HEK293 (cell line): ENCODE results near the gene MRPL55.

Experiments used
- CTCF ChIA-PET: fragments of 350-600 bp; formaldehyde crosslinking; extraction: SDS; loops from one replicate; lab custom pipeline; 2021; ENCODE audit warnings: antibody characterized with exemption; lab: Yijun Ruan, JAX
- POLR2A ChIA-PET: fragments of 300-600 bp; formaldehyde crosslinking; extraction: SDS; loops from one replicate; lab custom pipeline; 2020; ENCODE audit warnings: antibody characterized with exemption, inconsistent platforms; lab: Yijun Ruan, JAX
- H3K27ac ChIP-seq: fragments of 200-500 bp; sonication (Bioruptor generic); 2 replicates; pipeline ENCODE4 v1.5.1; 2014; ENCODE audit warnings: low read depth, low read length, control low read depth, inconsistent platforms; ENCODE audit errors: extremely low read depth
- H3K36me3 ChIP-seq, 2 experiments: fragments of 200-500 bp in 1 of 2; sonication (Bioruptor generic) in 1 of 2; 1 replicate in 1 of 2; 2 replicates in 1 of 2; pipeline ENCODE4 v1.5.1; 2014 to 2017; ENCODE audit warnings: inconsistent platforms in 2 of 2, low read length in 2 of 2; ENCODE audit not compliant: control insufficient read depth in 2 of 2, insufficient read depth in 1 of 2
- H3K4me1 ChIP-seq: fragments of 200-500 bp; sonication (Bioruptor generic); 2 replicates; pipeline ENCODE4 v1.5.1; 2014; ENCODE audit warnings: mild to moderate bottlenecking, low read length, inconsistent platforms; ENCODE audit not compliant: control insufficient read depth, insufficient read depth
- H3K4me3 ChIP-seq: 2 replicates; pipeline ENCODE4 v1.5.1; 2011; ENCODE audit warnings: low read depth, mild to moderate bottlenecking, control low read depth, low read length, moderate library complexity
- H3K9me3 ChIP-seq: fragments of 200-500 bp; sonication (Bioruptor generic); 2 replicates; pipeline ENCODE4 v1.5.1; 2014; ENCODE audit warnings: low read depth, low read length, inconsistent platforms; ENCODE audit not compliant: control insufficient read depth, insufficient read depth
- GLIS1 ChIP-seq: fragments of 450-650 bp; formaldehyde crosslinking; IDR thresholded peaks from 2 replicates; pipeline ENCODE4 v1.5.1; 2016; ENCODE audit warnings: missing biosample characterization, missing genetic modification characterization
- OSR2 ChIP-seq: fragments of 450-650 bp; formaldehyde crosslinking; IDR thresholded peaks from 2 replicates; pipeline ENCODE4 v1.5.1; 2016; ENCODE audit warnings: missing biosample characterization, missing genetic modification characterization
- PRDM4 ChIP-seq: fragments of 450-650 bp; formaldehyde crosslinking; IDR thresholded peaks from 2 replicates; pipeline ENCODE4 v1.5.1; 2017; ENCODE audit warnings: missing biosample characterization, missing genetic modification characterization
- ZNF121 ChIP-seq: fragments of 450-650 bp; formaldehyde crosslinking; IDR thresholded peaks from 2 replicates; pipeline ENCODE4 v1.5.1; 2016; ENCODE audit warnings: missing biosample characterization, missing genetic modification characterization
- ZNF138 ChIP-seq: fragments of 450-650 bp; formaldehyde crosslinking; IDR thresholded peaks from 2 replicates; pipeline ENCODE4 v1.5.1; 2016; ENCODE audit warnings: missing biosample characterization, missing genetic modification characterization, borderline replicate concordance
- ZNF26 ChIP-seq: fragments of 450-650 bp; formaldehyde crosslinking; IDR thresholded peaks from 2 replicates; pipeline ENCODE4 v1.5.1; 2016; ENCODE audit warnings: missing biosample characterization, missing genetic modification characterization
- ZNF776 ChIP-seq: fragments of 450-650 bp; formaldehyde crosslinking; IDR thresholded peaks from 2 replicates; pipeline ENCODE4 v1.5.0; 2017; ENCODE audit warnings: missing biosample characterization, missing genetic modification characterization, borderline replicate concordance
- ZNF777 ChIP-seq: fragments of 450-650 bp; formaldehyde crosslinking; IDR thresholded peaks from 2 replicates; pipeline ENCODE4 v1.5.1; 2017; ENCODE audit warnings: missing biosample characterization, missing genetic modification characterization, borderline replicate concordance
- TF ChIP-seq, protein P1 (sequence below): fragments of 450-650 bp; formaldehyde crosslinking; IDR thresholded peaks from 2 replicates; pipeline ENCODE4 v1.5.1; 2017; ENCODE audit warnings: missing biosample characterization, missing genetic modification characterization
- TF ChIP-seq, protein P2 (sequence below): fragments of 450-650 bp; formaldehyde crosslinking; IDR thresholded peaks from 2 replicates; pipeline ENCODE4 v1.5.1; 2016; ENCODE audit warnings: missing biosample characterization, missing genetic modification characterization
- TF ChIP-seq, protein P3 (sequence below): fragments of 450-650 bp; formaldehyde crosslinking; IDR thresholded peaks from 2 replicates; pipeline ENCODE4 v1.5.1; 2016; ENCODE audit warnings: missing biosample characterization, missing genetic modification characterization

Gene MRPL55

GRCh38 chr1:228079601-228080263 is 29.4 kb downstream of the MRPL55 start (continued):
- TF ChIP-seq, protein P1, sequence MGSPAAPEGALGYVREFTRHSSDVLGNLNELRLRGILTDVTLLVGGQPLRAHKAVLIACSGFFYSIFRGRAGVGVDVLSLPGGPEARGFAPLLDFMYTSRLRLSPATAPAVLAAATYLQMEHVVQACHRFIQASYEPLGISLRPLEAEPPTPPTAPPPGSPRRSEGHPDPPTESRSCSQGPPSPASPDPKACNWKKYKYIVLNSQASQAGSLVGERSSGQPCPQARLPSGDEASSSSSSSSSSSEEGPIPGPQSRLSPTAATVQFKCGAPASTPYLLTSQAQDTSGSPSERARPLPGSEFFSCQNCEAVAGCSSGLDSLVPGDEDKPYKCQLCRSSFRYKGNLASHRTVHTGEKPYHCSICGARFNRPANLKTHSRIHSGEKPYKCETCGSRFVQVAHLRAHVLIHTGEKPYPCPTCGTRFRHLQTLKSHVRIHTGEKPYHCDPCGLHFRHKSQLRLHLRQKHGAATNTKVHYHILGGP (tag by site-specific recombination) = no peak
- no peak for TF ChIP-seq ZNF26 (tag by site-specific recombination)
- TF ChIP-seq, all 188 proteins: peak for 1

- CTCF ChIA-PET = no interaction called here
- POLR2A ChIA-PET = interaction anchor here (1.2 kb wide), 1 partner anchor 12 kb away, joined by 3 read pairs; no protein-coding TSS in a partner anchor
- Histone ChIP-seq H3K4me3 (no peak overlapping the region), H3K27ac (no peak overlapping the region), H3K36me3 (peaks cover 0 to 11% of the 10 kb centered on the region in 2 experiments; a peak in 1 of 3 replicates), H3K9me3 (no peaks in the 10 kb centered on the region), H3K4me1 (peaks cover 3% of the 10 kb centered on the region)
- TF ChIP-seq PRDM4 (tag by site-specific recombination) (no peak), ZNF138 (tag by site-specific recombination) (no peak), GLIS1 (tag by site-specific recombination) (no peak), OSR2 (tag by site-specific recombination) (no peak), ZNF121 (tag by site-specific recombination) (no peak), ZNF777 (tag by site-specific recombination) (no peak), ZNF776 (tag by site-specific recombination) (no peak)
- TF ChIP-seq, protein P2, sequence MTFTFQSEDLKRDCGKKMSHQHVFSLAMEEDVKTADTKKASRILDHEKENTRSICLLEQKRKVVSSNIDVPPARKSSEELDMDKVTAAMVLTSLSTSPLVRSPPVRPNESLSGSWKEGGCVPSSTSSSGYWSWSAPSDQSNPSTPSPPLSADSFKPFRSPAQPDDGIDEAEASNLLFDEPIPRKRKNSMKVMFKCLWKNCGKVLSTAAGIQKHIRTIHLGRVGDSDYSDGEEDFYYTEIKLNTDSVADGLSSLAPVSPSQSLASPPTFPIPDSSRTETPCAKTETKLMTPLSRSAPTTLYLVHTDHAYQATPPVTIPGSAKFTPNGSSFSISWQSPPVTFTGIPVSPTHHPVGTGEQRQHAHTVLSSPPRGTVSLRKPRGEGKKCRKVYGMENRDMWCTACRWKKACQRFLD (tag by site-specific recombination) = no peak
- TF ChIP-seq, protein P3, sequence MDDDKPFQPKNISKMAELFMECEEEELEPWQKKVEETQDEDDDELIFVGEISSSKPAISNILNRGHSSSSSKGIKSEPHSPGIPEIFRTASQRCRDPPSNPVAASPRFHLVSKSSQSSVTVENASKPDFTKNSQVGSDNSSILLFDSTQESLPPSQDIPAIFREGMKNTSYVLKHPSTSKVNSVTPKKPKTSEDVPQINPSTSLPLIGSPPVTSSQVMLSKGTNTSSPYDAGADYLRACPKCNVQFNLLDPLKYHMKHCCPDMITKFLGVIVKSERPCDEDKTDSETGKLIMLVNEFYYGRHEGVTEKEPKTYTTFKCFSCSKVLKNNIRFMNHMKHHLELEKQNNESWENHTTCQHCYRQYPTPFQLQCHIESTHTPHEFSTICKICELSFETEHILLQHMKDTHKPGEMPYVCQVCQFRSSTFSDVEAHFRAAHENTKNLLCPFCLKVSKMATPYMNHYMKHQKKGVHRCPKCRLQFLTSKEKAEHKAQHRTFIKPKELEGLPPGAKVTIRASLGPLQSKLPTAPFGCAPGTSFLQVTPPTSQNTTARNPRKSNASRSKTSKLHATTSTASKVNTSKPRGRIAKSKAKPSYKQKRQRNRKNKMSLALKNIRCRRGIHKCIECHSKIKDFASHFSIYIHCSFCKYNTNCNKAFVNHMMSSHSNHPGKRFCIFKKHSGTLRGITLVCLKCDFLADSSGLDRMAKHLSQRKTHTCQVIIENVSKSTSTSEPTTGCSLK = no peak
These were observed 30.1 kb downstream of the MRPL55 start for GRCh38 chr1:228079013-228079412.
